ENCODE measurements around the gene NRXN3. TPM values are rescaled to one million over a fixed set of nuclear protein-coding genes. Genes with fewer than 3 reads are reported as not detected.

The NRXN3 gene
- total and polyA plus RNA-seq, 8 donors, result 0.53 to 2.5 (median 1.5) TPM

DNA sequence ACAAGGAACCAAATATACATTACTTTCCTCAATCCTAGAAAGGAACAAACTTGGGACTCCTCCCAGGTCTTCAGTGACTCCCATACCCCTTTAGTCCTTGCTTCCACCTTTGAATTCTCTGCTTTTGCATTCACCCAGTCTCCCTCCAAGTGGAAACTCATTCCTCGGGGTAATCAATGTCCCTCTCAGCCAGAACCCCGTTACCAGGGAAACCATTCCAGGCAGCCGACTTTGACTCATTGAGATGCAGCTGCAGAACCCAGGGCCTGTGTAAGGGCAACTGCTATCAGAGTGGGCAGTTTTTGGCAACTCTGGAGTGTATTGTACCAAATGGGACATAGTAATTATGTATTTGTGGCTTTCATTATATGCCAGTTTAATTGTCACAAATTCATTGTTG is 186.2 kb downstream of the NRXN3 start:
- FAIRE-seq (no peak), DNase-seq (no peak), ATAC-seq (no peak)
- Histone ChIP-seq H3K36me3 (no peaks in the 10 kb centered on the region), H3K9me3 (no peaks in the 10 kb centered on the region), H3K4me3 (no peak overlapping the region), H3K4me1 (no peaks in the 10 kb centered on the region), H3K27me3 (no peaks in the 10 kb centered on the region), H3K27ac (no peak overlapping the region)
- intact Hi-C loops (cut with DNase I), result no loop called here
- 14 to 19% methylated on average over 3 of the region's 3 CpGs for WGBS, 2 donors
- TF ChIP-seq CTCF (IDR thresholded peaks at IDR 0.05), result no peak

DNA sequence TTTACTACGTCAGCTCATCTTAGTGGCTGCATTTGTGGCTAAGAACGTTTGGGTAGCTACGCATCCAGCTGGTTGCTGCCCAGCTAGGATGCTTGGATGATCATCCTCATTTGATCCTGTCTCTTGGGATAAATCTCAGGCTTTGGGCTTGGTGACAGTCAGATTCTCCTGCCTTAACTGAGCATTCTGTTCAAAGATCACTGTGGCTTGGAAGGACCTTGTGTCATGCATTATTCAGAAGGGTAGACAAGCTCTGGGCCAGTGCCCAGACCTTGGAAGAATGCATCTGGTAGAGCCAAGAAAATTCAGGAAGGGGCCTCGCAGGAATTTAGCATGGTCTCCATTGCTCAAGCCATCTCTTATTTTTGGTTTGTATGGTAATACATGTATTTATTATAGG is 188.4 kb downstream of the NRXN3 start:
- Histone ChIP-seq H3K36me3 (no peaks in the 10 kb centered on the region), H3K27me3 (no peaks in the 10 kb centered on the region), H3K9me3 (no peaks in the 10 kb centered on the region), H3K4me1 (no peaks in the 10 kb centered on the region), H3K4me3 (no peak overlapping the region), H3K27ac (no peak overlapping the region)
- FAIRE-seq (no peak), ATAC-seq (no peak), DNase-seq (no peak)
- TF ChIP-seq CTCF (IDR thresholded peaks at IDR 0.05), result no peak
- intact Hi-C loops (cut with DNase I), result no loop called here
- 67 to 73% methylated on average over 4 of the region's 4 CpGs for WGBS, 2 donors

- FAIRE-seq (no peak), ATAC-seq (no peak), DNase-seq (no peak)
- no peaks in the 10 kb centered on the region for H3K4me1 ChIP-seq
- H3K36me3 ChIP-seq, result no peaks in the 10 kb centered on the region
- no peaks in the 10 kb centered on the region for H3K27me3 ChIP-seq
- intact Hi-C loops (cut with DNase I), result no loop called here
- H3K27ac ChIP-seq, result no peak overlapping the region
- no peak overlapping the region for H3K4me3 ChIP-seq
- WGBS, 2 donors, result 59 to 73% methylated on average over 5 of the region's 5 CpGs
- H3K9me3 ChIP-seq, result no peaks in the 10 kb centered on the region
- TF ChIP-seq CTCF (IDR thresholded peaks at IDR 0.05), result no peak
These were observed 189.4 kb downstream of the NRXN3 start for GRCh38 chr14:78359581-78359980.

DNA sequence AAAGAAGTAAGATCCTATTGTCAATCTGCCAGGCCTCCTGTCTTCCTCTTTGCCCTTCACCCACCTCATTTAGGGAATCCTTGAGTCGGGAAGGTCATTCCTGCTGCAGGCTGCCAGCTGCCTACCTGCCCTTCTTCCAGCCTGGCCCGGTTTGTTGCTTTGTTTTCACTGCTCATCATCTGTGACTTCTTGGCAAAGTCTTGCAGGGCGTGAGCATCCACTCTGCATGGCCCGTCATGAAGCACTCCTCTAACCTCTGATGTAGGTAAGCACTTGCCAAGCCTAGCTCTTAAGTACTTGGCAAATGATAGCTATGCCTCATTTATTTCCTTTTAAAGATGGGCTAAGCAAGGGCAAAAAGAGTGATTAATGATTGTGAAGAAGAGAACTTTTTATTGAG is 192.8 kb downstream of the NRXN3 start:
- Histone ChIP-seq H3K4me1 (no peaks in the 10 kb centered on the region), H3K9me3 (no peaks in the 10 kb centered on the region), H3K36me3 (no peaks in the 10 kb centered on the region), H3K27ac (no peak overlapping the region), H3K27me3 (no peaks in the 10 kb centered on the region), H3K4me3 (no peak overlapping the region)
- WGBS, 2 donors, result 62 to 70% methylated on average over 4 of the region's 4 CpGs
- no peak for ATAC-seq
- no peak for FAIRE-seq
- intact Hi-C loops (cut with DNase I), result no loop called here
- no peak for DNase-seq
- no peak for TF ChIP-seq CTCF (IDR thresholded peaks at IDR 0.05)

GRCh38 chr14:78367355-78367754 is 197.2 kb downstream of the NRXN3 start:
- H3K27me3 ChIP-seq, result no peaks in the 10 kb centered on the region
- no peak for TF ChIP-seq CTCF (IDR thresholded peaks at IDR 0.05)
- no peak overlapping the region for H3K27ac ChIP-seq
- no peaks in the 10 kb centered on the region for H3K9me3 ChIP-seq
- no peaks in the 10 kb centered on the region for H3K4me1 ChIP-seq
- no peaks in the 10 kb centered on the region for H3K36me3 ChIP-seq
- ATAC-seq (no peak), DNase-seq (no peak), FAIRE-seq (no peak)
- intact Hi-C loops (cut with DNase I), result no loop called here
- no peak overlapping the region for H3K4me3 ChIP-seq

Data from pancreas (tissue), 10 donors.